ENCODE data around the gene RNF180.

GRCh38 chr5:64285188-64286130 is 119.8 kb downstream of the RNF180 start:
- TF ChIP-seq POLR2A (IDR thresholded peaks at IDR 0.05), result no peak
- TF ChIP-seq, protein P1, sequence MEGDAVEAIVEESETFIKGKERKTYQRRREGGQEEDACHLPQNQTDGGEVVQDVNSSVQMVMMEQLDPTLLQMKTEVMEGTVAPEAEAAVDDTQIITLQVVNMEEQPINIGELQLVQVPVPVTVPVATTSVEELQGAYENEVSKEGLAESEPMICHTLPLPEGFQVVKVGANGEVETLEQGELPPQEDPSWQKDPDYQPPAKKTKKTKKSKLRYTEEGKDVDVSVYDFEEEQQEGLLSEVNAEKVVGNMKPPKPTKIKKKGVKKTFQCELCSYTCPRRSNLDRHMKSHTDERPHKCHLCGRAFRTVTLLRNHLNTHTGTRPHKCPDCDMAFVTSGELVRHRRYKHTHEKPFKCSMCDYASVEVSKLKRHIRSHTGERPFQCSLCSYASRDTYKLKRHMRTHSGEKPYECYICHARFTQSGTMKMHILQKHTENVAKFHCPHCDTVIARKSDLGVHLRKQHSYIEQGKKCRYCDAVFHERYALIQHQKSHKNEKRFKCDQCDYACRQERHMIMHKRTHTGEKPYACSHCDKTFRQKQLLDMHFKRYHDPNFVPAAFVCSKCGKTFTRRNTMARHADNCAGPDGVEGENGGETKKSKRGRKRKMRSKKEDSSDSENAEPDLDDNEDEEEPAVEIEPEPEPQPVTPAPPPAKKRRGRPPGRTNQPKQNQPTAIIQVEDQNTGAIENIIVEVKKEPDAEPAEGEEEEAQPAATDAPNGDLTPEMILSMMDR (IDR thresholded peaks at IDR 0.05), result no peak
